ENCODE results near the gene TBC1D16. TPM values are rescaled to one million over a fixed set of nuclear protein-coding genes. Genes with fewer than 3 reads are reported as not detected.

Gene TBC1D16
- total RNA-seq, 1 experiment from 2014 or later: 35.9 TPM

GRCh38 chr17:79935197-79935885, 100.3 kb downstream of the TBC1D16 start:
- Mint-ChIP-seq H3K4me3 (ENCODE audit: low read depth, unreplicated experiment) (no peak overlapping the region), H3K36me3 (ENCODE audit: insufficient read depth, unreplicated experiment) (peaks cover 27% of the 10 kb centered on the region), H3K27ac (ENCODE audit: unreplicated experiment) (no peak overlapping the region), H3K27me3 (ENCODE audit: unreplicated experiment) (no peaks in the 10 kb centered on the region), H3K4me1 (ENCODE audit: low read depth, unreplicated experiment) (peaks cover 28% of the 10 kb centered on the region), H3K9me3 (ENCODE audit: low read depth, unreplicated experiment) (no peaks in the 10 kb centered on the region)
- no peak for DNase-seq
- no peak for TF ChIP-seq CTCF (IDR thresholded peaks at IDR 0.05; ENCODE audit: unreplicated experiment)
- intact Hi-C loops (cut with micrococcal nuclease; ENCODE audit: unreplicated experiment): no loop called here
- CTCF ChIA-PET: no interaction called here
- no TSS peak for BruUV-seq (replicated peaks)

- Mint-ChIP-seq H3K4me1 (ENCODE audit: low read depth, unreplicated experiment) (peaks cover 28% of the 10 kb centered on the region), H3K4me3 (ENCODE audit: low read depth, unreplicated experiment) (no peak overlapping the region), H3K9me3 (ENCODE audit: low read depth, unreplicated experiment) (no peaks in the 10 kb centered on the region), H3K36me3 (ENCODE audit: insufficient read depth, unreplicated experiment) (peaks cover 27% of the 10 kb centered on the region), H3K27ac (ENCODE audit: unreplicated experiment) (peak overlapping the region; percentile 66), H3K27me3 (ENCODE audit: unreplicated experiment) (no peaks in the 10 kb centered on the region)
- no TSS peak for BruUV-seq (replicated peaks)
- CTCF ChIA-PET: no interaction called here
- TF ChIP-seq CTCF (IDR thresholded peaks at IDR 0.05; ENCODE audit: unreplicated experiment): no peak
- intact Hi-C loops (cut with micrococcal nuclease; ENCODE audit: unreplicated experiment): loop anchor here (5.0 kb wide), 1 partner anchor 53 kb away; no protein-coding TSS in a partner anchor
- no peak for DNase-seq
Measured at GRCh38 chr17:79934653-79934970, 101.1 kb downstream of the TBC1D16 start.

- BruUV-seq (replicated peaks): no TSS peak
- TF ChIP-seq CTCF (IDR thresholded peaks at IDR 0.05; ENCODE audit: unreplicated experiment): no peak
- Mint-ChIP-seq H3K36me3 (ENCODE audit: insufficient read depth, unreplicated experiment) (peaks cover 27% of the 10 kb centered on the region), H3K4me3 (ENCODE audit: low read depth, unreplicated experiment) (peak overlapping the region; percentile 32), H3K27me3 (ENCODE audit: unreplicated experiment) (no peaks in the 10 kb centered on the region), H3K27ac (ENCODE audit: unreplicated experiment) (peak overlapping the region; percentile 66), H3K4me1 (ENCODE audit: low read depth, unreplicated experiment) (peaks cover 28% of the 10 kb centered on the region), H3K9me3 (ENCODE audit: low read depth, unreplicated experiment) (no peaks in the 10 kb centered on the region)
- intact Hi-C loops (cut with micrococcal nuclease; ENCODE audit: unreplicated experiment): loop anchor here (5.0 kb wide), 1 partner anchor 53 kb away; no protein-coding TSS in a partner anchor
- CTCF ChIA-PET: no interaction called here
- peak; percentile 66 for DNase-seq
Measured at GRCh38 chr17:79933863-79934652, 101.6 kb downstream of the TBC1D16 start.

- peak overlapping the region; percentile 66 for H3K27ac Mint-ChIP-seq (ENCODE audit: unreplicated experiment)
- peaks cover 13% of the 10 kb centered on the region for H3K27me3 Mint-ChIP-seq (ENCODE audit: unreplicated experiment)
- no peak for DNase-seq
- peaks cover 28% of the 10 kb centered on the region for H3K4me1 Mint-ChIP-seq (ENCODE audit: low read depth, unreplicated experiment)
- no peaks in the 10 kb centered on the region for H3K9me3 Mint-ChIP-seq (ENCODE audit: low read depth, unreplicated experiment)
- TF ChIP-seq CTCF (IDR thresholded peaks at IDR 0.05; ENCODE audit: unreplicated experiment): no peak
- intact Hi-C loops (cut with micrococcal nuclease; ENCODE audit: unreplicated experiment): loop anchor here (5.0 kb wide), 1 partner anchor 55 kb away; no protein-coding TSS in a partner anchor
- peak overlapping the region; percentile 32 for H3K4me3 Mint-ChIP-seq (ENCODE audit: low read depth, unreplicated experiment)
- no TSS peak for BruUV-seq (replicated peaks)
- CTCF ChIA-PET: no interaction called here
- peaks cover 27% of the 10 kb centered on the region for H3K36me3 Mint-ChIP-seq (ENCODE audit: insufficient read depth, unreplicated experiment)
Measured at GRCh38 chr17:79932451-79933306, 103.0 kb downstream of the TBC1D16 start.
